ENCODE data around the gene ARHGAP22. TPM values are rescaled to one million over a fixed set of nuclear protein-coding genes. Genes with fewer than 3 reads are reported as not detected.

Gene ARHGAP22
- total RNA-seq, 3 donors from 2014 or later = 2.6 to 8.2 (median 4.8) TPM

GRCh38 chr10:48576501-48576900 lies 28.4 kb downstream of the ARHGAP22 start:
- no peaks in the 10 kb centered on the region for H3K9me3 ChIP-seq
- no peak overlapping the region for H3K4me3 ChIP-seq
- no peak overlapping the region for H3K27ac ChIP-seq
- TF ChIP-seq CTCF (IDR thresholded peaks at IDR 0.05) (no peak), POLR2AphosphoS5 (IDR thresholded peaks at IDR 0.05) (no peak), POLR2A (IDR thresholded peaks at IDR 0.05) (no peak)
- intact Hi-C loops (cut with DNase I; ENCODE audit: low total_unique reads) = no loop called here
- no peak for DNase-seq (ENCODE audit: low spot score in 2 of 2)
- no peaks in the 10 kb centered on the region for H3K27me3 ChIP-seq
- no peaks in the 10 kb centered on the region for H3K36me3 ChIP-seq
- no peaks in the 10 kb centered on the region for H3K4me1 ChIP-seq

- no peak for DNase-seq (ENCODE audit: low spot score in 2 of 2)
- H3K9me3 ChIP-seq = no peaks in the 10 kb centered on the region
- no peaks in the 10 kb centered on the region for H3K27me3 ChIP-seq
- H3K36me3 ChIP-seq = no peaks in the 10 kb centered on the region
- TF ChIP-seq POLR2A (IDR thresholded peaks at IDR 0.05) = no peak
- no peak for TF ChIP-seq POLR2AphosphoS5 (IDR thresholded peaks at IDR 0.05)
- TF ChIP-seq CTCF (IDR thresholded peaks at IDR 0.05) = no peak
- no peaks in the 10 kb centered on the region for H3K4me1 ChIP-seq
- intact Hi-C loops (cut with DNase I; ENCODE audit: low total_unique reads) = no loop called here
- H3K27ac ChIP-seq = no peak overlapping the region
- no peak overlapping the region for H3K4me3 ChIP-seq
Observed at GRCh38 chr10:48575901-48576300, 29.0 kb downstream of the ARHGAP22 start.

GRCh38 chr10:48574817-48575380 lies 30.0 kb downstream of the ARHGAP22 start:
- Histone ChIP-seq H3K4me1 (no peaks in the 10 kb centered on the region), H3K36me3 (no peaks in the 10 kb centered on the region), H3K4me3 (no peak overlapping the region), H3K9me3 (no peaks in the 10 kb centered on the region), H3K27me3 (no peaks in the 10 kb centered on the region), H3K27ac (no peak overlapping the region)
- no peak for DNase-seq (ENCODE audit: low spot score in 2 of 2)
- intact Hi-C loops (cut with DNase I; ENCODE audit: low total_unique reads) = no loop called here
- TF ChIP-seq POLR2AphosphoS5 (IDR thresholded peaks at IDR 0.05) (no peak), CTCF (IDR thresholded peaks at IDR 0.05) (no peak), POLR2A (IDR thresholded peaks at IDR 0.05) (no peak)

- TF ChIP-seq CTCF (IDR thresholded peaks at IDR 0.05) (no peak), POLR2A (IDR thresholded peaks at IDR 0.05) (no peak), POLR2AphosphoS5 (IDR thresholded peaks at IDR 0.05) (no peak)
- Histone ChIP-seq H3K27me3 (no peaks in the 10 kb centered on the region), H3K9me3 (no peaks in the 10 kb centered on the region), H3K27ac (no peak overlapping the region), H3K36me3 (no peaks in the 10 kb centered on the region), H3K4me1 (no peaks in the 10 kb centered on the region), H3K4me3 (no peak overlapping the region)
- intact Hi-C loops (cut with DNase I; ENCODE audit: low total_unique reads) = no loop called here
- no peak for DNase-seq (ENCODE audit: low spot score in 2 of 2)
Observed at GRCh38 chr10:48574322-48574796, 30.5 kb downstream of the ARHGAP22 start.

GRCh38 chr10:48573045-48573444 lies 31.8 kb downstream of the ARHGAP22 start:
- Histone ChIP-seq H3K9me3 (no peaks in the 10 kb centered on the region), H3K36me3 (no peaks in the 10 kb centered on the region), H3K27me3 (no peaks in the 10 kb centered on the region), H3K4me1 (no peaks in the 10 kb centered on the region), H3K27ac (no peak overlapping the region), H3K4me3 (no peak overlapping the region)
- intact Hi-C loops (cut with DNase I; ENCODE audit: low total_unique reads) = no loop called here
- TF ChIP-seq CTCF (IDR thresholded peaks at IDR 0.05) = no peak
- no peak for TF ChIP-seq POLR2AphosphoS5 (IDR thresholded peaks at IDR 0.05)
- no peak for TF ChIP-seq POLR2A (IDR thresholded peaks at IDR 0.05)
- DNase-seq (ENCODE audit: low spot score in 2 of 2) = no peak
